ENCODE data around the gene SERPINB10.

SERPINB10 gene

GRCh38 chr18:63961435-63961980 is 53.8 kb downstream of the SERPINB10 start:
- DNase-seq (ENCODE audit: extremely low read depth, insufficient read length) = no peak
- Histone ChIP-seq H3K4me3 (replicated peaks; ENCODE audit: low read depth, low read length) (no peak overlapping the region), H3K36me3 (ENCODE audit: control insufficient read depth, insufficient read depth, low read length) (peaks cover 4% of the 10 kb centered on the region), H3K27me3 (replicated peaks; ENCODE audit: control insufficient read depth, insufficient read depth, low read length) (no peaks in the 10 kb centered on the region)
- TF ChIP-seq CTCF (IDR thresholded peaks at IDR 0.05; ENCODE audit: insufficient read depth, low read length, poor library complexity, severe bottlenecking) = no peak

- no peaks in the 10 kb centered on the region for H3K27me3 ChIP-seq (replicated peaks; ENCODE audit: control insufficient read depth, insufficient read depth, low read length)
- H3K36me3 ChIP-seq (ENCODE audit: control insufficient read depth, insufficient read depth, low read length) = peaks cover 4% of the 10 kb centered on the region
- no peak for DNase-seq (ENCODE audit: extremely low read depth, insufficient read length)
- H3K4me3 ChIP-seq (replicated peaks; ENCODE audit: low read depth, low read length) = no peak overlapping the region
- TF ChIP-seq CTCF (IDR thresholded peaks at IDR 0.05; ENCODE audit: insufficient read depth, low read length, poor library complexity, severe bottlenecking) = no peak
These were observed 54.4 kb downstream of the SERPINB10 start for GRCh38 chr18:63962137-63962536.

GRCh38 chr18:63963615-63964256 is 56.0 kb downstream of the SERPINB10 start:
- TF ChIP-seq CTCF (IDR thresholded peaks at IDR 0.05; ENCODE audit: insufficient read depth, low read length, poor library complexity, severe bottlenecking) = peak; percentile 88
- Histone ChIP-seq H3K4me3 (replicated peaks; ENCODE audit: low read depth, low read length) (no peak overlapping the region), H3K36me3 (ENCODE audit: control insufficient read depth, insufficient read depth, low read length) (peaks cover 9% of the 10 kb centered on the region), H3K27me3 (replicated peaks; ENCODE audit: control insufficient read depth, insufficient read depth, low read length) (no peaks in the 10 kb centered on the region)
- no peak for DNase-seq (ENCODE audit: extremely low read depth, insufficient read length)

DNA sequence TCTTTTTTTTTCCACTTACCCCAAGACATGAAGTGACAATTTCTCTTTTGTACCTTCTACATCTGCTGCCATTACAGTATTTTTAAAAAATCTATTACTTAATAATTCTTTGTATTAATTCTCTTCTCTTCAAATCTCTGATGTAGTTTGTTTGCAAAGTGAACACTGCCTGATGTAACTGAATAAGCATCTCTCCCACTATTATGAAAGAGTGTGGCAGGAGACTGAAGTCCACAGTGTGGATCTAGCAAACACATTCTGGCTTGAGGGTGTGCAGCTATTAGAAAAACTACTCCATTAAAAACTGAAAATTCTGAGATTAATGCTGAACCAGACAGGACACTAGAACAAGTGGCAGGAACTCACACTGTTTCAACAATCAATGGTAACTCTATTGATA is 57.1 kb downstream of the SERPINB10 start:
- TF ChIP-seq CTCF (IDR thresholded peaks at IDR 0.05; ENCODE audit: insufficient read depth, low read length, poor library complexity, severe bottlenecking) = no peak
- no peaks in the 10 kb centered on the region for H3K27me3 ChIP-seq (replicated peaks; ENCODE audit: control insufficient read depth, insufficient read depth, low read length)
- DNase-seq (ENCODE audit: extremely low read depth, insufficient read length) = no peak
- H3K4me3 ChIP-seq (replicated peaks; ENCODE audit: low read depth, low read length) = no peak overlapping the region
- H3K36me3 ChIP-seq (ENCODE audit: control insufficient read depth, insufficient read depth, low read length) = peaks cover 9% of the 10 kb centered on the region

- H3K27me3 ChIP-seq (replicated peaks; ENCODE audit: control insufficient read depth, insufficient read depth, low read length) = no peaks in the 10 kb centered on the region
- H3K4me3 ChIP-seq (replicated peaks; ENCODE audit: low read depth, low read length) = no peak overlapping the region
- no peak for TF ChIP-seq CTCF (IDR thresholded peaks at IDR 0.05; ENCODE audit: insufficient read depth, low read length, poor library complexity, severe bottlenecking)
- peaks cover 7% of the 10 kb centered on the region for H3K36me3 ChIP-seq (ENCODE audit: control insufficient read depth, insufficient read depth, low read length)
- DNase-seq (ENCODE audit: extremely low read depth, insufficient read length) = no peak
These were observed 58.1 kb downstream of the SERPINB10 start for GRCh38 chr18:63965716-63966330.
